ENCODE results near the gene HECTD2.

HECTD2 gene

DNA sequence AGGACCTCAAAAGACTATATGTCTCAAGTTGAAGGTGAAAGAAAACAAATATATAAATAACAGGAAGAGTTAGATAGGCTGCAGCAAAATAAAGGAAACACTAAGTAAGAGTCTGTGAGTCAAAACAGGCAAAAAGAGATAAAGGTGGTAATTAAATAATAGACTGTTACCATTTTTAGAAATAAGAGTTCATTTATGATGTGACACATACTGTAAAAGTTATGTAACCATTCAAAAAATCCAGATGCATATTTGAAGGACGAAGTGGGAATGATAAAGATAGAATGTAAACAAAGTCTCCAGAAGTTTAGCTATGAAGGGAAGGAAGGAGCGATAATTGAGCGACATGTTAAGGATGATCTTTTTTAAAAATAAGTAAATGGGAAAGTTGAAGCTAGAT is 50.5 kb downstream of the HECTD2 start:
- no peak for DNase-seq (ENCODE audit: low spot score)

DNA sequence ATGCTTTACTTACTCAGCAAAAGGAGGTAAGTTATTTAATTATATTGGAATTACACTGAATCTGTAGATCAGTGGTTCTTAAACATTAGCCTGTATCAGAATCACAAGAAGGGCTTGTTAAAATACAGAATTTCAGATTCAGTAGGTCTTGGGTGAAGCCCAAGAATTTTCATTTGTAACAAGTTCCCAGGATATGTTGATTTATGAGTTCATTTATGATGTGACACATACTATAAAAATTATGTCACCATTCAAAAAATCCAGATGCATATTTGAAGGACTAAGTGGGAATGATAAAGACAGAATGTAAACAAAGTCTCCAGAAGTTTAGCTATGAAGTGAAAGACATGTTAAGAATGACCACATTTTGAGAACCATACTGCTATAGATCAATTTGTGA is 52.3 kb downstream of the HECTD2 start:
- DNase-seq (ENCODE audit: low spot score) = no peak
- H3K4me3 ChIP-seq = no peak overlapping the region
- TF ChIP-seq CTCF (IDR thresholded peaks at IDR 0.05) = no peak
- H3K27ac ChIP-seq = no peak overlapping the region

More for the DNA sequence above, 50.5 kb downstream of the HECTD2 start:
- Histone ChIP-seq H3K4me3 (no peak overlapping the region), H3K27ac (no peak overlapping the region)
- no peak for TF ChIP-seq CTCF (IDR thresholded peaks at IDR 0.05)

- no peak overlapping the region for H3K27ac ChIP-seq
- no peak for DNase-seq (ENCODE audit: low spot score)
- no peak overlapping the region for H3K4me3 ChIP-seq
- no peak for TF ChIP-seq CTCF (IDR thresholded peaks at IDR 0.05)
Measured at GRCh38 chr10:91464500-91464899, 54.4 kb downstream of the HECTD2 start.

- no peak for TF ChIP-seq CTCF (IDR thresholded peaks at IDR 0.05)
- H3K4me3 ChIP-seq = no peak overlapping the region
- no peak overlapping the region for H3K27ac ChIP-seq
- no peak for DNase-seq (ENCODE audit: low spot score)
Measured at GRCh38 chr10:91465261-91465660, 55.1 kb downstream of the HECTD2 start.

DNA sequence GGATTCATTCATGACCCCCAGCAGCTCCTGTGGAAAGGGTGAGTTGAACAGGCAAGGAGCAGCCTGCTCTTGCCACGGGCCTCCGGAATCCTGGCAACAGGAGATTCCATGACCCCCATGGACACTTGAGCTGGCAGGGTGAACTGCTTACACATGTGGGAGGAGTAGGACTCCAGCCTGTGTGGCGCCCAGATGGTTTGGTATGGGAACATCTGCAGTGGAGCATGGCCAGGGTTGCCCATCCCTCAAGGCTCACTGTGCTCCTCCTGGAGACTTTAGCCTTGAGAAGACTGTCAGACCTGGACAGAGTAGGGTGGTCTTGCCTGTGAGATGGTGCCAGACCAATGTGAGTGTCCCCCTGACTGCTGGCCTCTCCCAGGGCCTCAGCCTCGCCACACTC is 57.0 kb downstream of the HECTD2 start:
- no peak for DNase-seq (ENCODE audit: low spot score)
- no peak for TF ChIP-seq CTCF (IDR thresholded peaks at IDR 0.05)
- no peak overlapping the region for H3K4me3 ChIP-seq
- H3K27ac ChIP-seq = no peak overlapping the region

GRCh38 chr10:91471602-91472001 is 61.5 kb downstream of the HECTD2 start:
- no peak for TF ChIP-seq CTCF (IDR thresholded peaks at IDR 0.05)
- Histone ChIP-seq H3K4me3 (no peak overlapping the region), H3K27ac (no peak overlapping the region)
- no peak for DNase-seq (ENCODE audit: low spot score)

DNA sequence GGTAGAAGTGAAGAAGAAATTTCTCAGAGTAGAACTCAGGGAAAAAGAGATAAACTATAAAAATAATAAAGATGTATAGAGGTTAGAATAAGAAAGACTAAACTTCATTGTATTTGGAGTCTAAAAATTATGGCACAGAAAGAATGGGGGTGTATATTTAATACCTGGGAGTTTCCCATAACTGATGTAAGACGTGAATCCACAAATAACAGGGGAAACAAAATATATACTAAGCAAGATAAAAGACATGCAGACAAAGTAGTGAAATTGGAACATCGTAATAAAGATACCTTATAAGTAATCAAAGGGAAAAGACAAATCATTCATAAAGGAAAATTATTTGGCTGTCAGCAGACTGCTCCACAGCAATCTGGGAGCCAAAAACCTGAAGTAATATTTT is 62.8 kb downstream of the HECTD2 start:
- H3K4me3 ChIP-seq = no peak overlapping the region
- no peak for TF ChIP-seq CTCF (IDR thresholded peaks at IDR 0.05)
- H3K27ac ChIP-seq = no peak overlapping the region
- no peak for DNase-seq (ENCODE audit: low spot score)

All from coronary artery (tissue), 2 donors.